ENCODE data around the gene PTPN13. TPM values are rescaled to one million over a fixed set of nuclear protein-coding genes. Genes with fewer than 3 reads are reported as not detected.

The PTPN13 gene
- total and polyA plus RNA-seq, 8 donors = 2.3 to 38.6 (median 5.4) TPM

GRCh38 chr4:86626066-86626465 is 32.0 kb downstream of the PTPN13 start:
- Histone ChIP-seq H3K27me3 (no peaks in the 10 kb centered on the region), H3K27ac (no peak overlapping the region), H3K4me1 (peaks cover 0 to 4% (median 0%) of the 10 kb centered on the region in 4 donors), H3K36me3 (no peaks in the 10 kb centered on the region), H3K9me3 (no peaks in the 10 kb centered on the region), H3K4me3 (no peak overlapping the region)
- intact Hi-C loops (cut with DNase I; ENCODE audit: low total_unique reads) = no loop called here
- no peak for DNase-seq
- TF ChIP-seq POLR2A (IDR thresholded peaks at IDR 0.05) (no peak), CTCF (IDR thresholded peaks at IDR 0.05) (no peak), POLR2AphosphoS5 (IDR thresholded peaks at IDR 0.05) (no peak), EP300 (IDR thresholded peaks at IDR 0.05) (no peak)

GRCh38 chr4:86627462-86628135 is 33.5 kb downstream of the PTPN13 start:
- Histone ChIP-seq H3K4me1 (peaks cover 0 to 10% (median 0%) of the 10 kb centered on the region in 4 donors), H3K36me3 (no peaks in the 10 kb centered on the region), H3K27me3 (no peaks in the 10 kb centered on the region), H3K9me3 (no peaks in the 10 kb centered on the region), H3K27ac (no peak overlapping the region), H3K4me3 (no peak overlapping the region)
- intact Hi-C loops (cut with DNase I; ENCODE audit: low total_unique reads) = no loop called here
- TF ChIP-seq EP300 (IDR thresholded peaks at IDR 0.05) = no peak
- TF ChIP-seq POLR2AphosphoS5 (IDR thresholded peaks at IDR 0.05) = no peak
- no peak for DNase-seq

GRCh38 chr4:86630629-86631028 is 36.5 kb downstream of the PTPN13 start:
- Histone ChIP-seq H3K27ac (no peak overlapping the region), H3K4me1 (peaks cover 0 to 35% (median 1%) of the 10 kb centered on the region in 4 donors), H3K9me3 (no peaks in the 10 kb centered on the region), H3K27me3 (no peaks in the 10 kb centered on the region), H3K36me3 (peaks cover 0 to under 1% (median 0%) of the 10 kb centered on the region in 4 donors), H3K4me3 (no peak overlapping the region)
- DNase-seq = no peak
- TF ChIP-seq EP300 (IDR thresholded peaks at IDR 0.05) (no peak), CTCF (IDR thresholded peaks at IDR 0.05) (no peak), POLR2A (IDR thresholded peaks at IDR 0.05) (no peak), POLR2AphosphoS5 (IDR thresholded peaks at IDR 0.05) (no peak)
- 26 to 63% (median 45%) methylated on average over 1 of the region's 1 CpG for WGBS, 5 donors
- intact Hi-C loops (cut with DNase I; ENCODE audit: low total_unique reads) = no loop called here

GRCh38 chr4:86631166-86631565 is 37.1 kb downstream of the PTPN13 start:
- Histone ChIP-seq H3K4me3 (no peak overlapping the region), H3K27me3 (no peaks in the 10 kb centered on the region), H3K9me3 (no peaks in the 10 kb centered on the region), H3K4me1 (peaks cover 0 to 36% (median 3%) of the 10 kb centered on the region in 4 donors), H3K36me3 (peaks cover 0 to 6% (median 0%) of the 10 kb centered on the region in 4 donors), H3K27ac (no peak overlapping the region)
- no peak for TF ChIP-seq CTCF (IDR thresholded peaks at IDR 0.05)
- no peak for TF ChIP-seq POLR2AphosphoS5 (IDR thresholded peaks at IDR 0.05)
- 51 to 73% (median 63%) methylated on average over 1 of the region's 1 CpG for WGBS, 5 donors
- intact Hi-C loops (cut with DNase I; ENCODE audit: low total_unique reads) = no loop called here
- no peak for DNase-seq

- no peak for DNase-seq
- H3K4me1 ChIP-seq = peaks cover 0 to 36% (median 3%) of the 10 kb centered on the region in 4 donors
- intact Hi-C loops (cut with DNase I; ENCODE audit: low total_unique reads) = no loop called here
- H3K4me3 ChIP-seq = no peak overlapping the region
- no peak for TF ChIP-seq POLR2A (IDR thresholded peaks at IDR 0.05)
- TF ChIP-seq CTCF (IDR thresholded peaks at IDR 0.05) = no peak
- no peak for TF ChIP-seq EP300 (IDR thresholded peaks at IDR 0.05)
- no peak for TF ChIP-seq POLR2AphosphoS5 (IDR thresholded peaks at IDR 0.05)
- 42 to 52% (median 51%) methylated on average over 2 of the region's 2 CpGs for WGBS, 5 donors
- no peaks in the 10 kb centered on the region for H3K9me3 ChIP-seq
- H3K27me3 ChIP-seq = no peaks in the 10 kb centered on the region
- peaks cover 0 to 8% (median 0%) of the 10 kb centered on the region in 4 donors for H3K36me3 ChIP-seq
- no peak overlapping the region for H3K27ac ChIP-seq
Measured at GRCh38 chr4:86633854-86634253, 39.7 kb downstream of the PTPN13 start.
